H9 (cell line): ENCODE data around the gene FAM117A. TPM values are rescaled to one million over a fixed set of nuclear protein-coding genes. Genes with fewer than 3 reads are reported as not detected.

Experiments used
- DNase-seq: peaks from one replicate; pipeline ENCODE4 v3.0.0-alpha.2; 2017
- H2AFZ ChIP-seq: one replicate; pipeline ENCODE4 v1.6.1; 2013; ENCODE audit warnings: mild to moderate bottlenecking, low read length, control low read depth, moderate library complexity
- H2AK5ac ChIP-seq: 2 replicates; pipeline ENCODE4 v1.6.1; 2013; ENCODE audit warnings: low read length, control low read depth, mixed read lengths; ENCODE audit not compliant: insufficient read length
- H2BK120ac ChIP-seq: one replicate; pipeline ENCODE4 v1.6.1; 2013; ENCODE audit warnings: low read depth, mild to moderate bottlenecking, low read length, control low read depth, inconsistent platforms; ENCODE audit not compliant: poor library complexity, severe bottlenecking
- H2BK12ac ChIP-seq: 2 replicates; pipeline ENCODE4 v1.6.1; 2013; ENCODE audit warnings: low read length, control low read depth, mixed read lengths, low read depth; ENCODE audit not compliant: insufficient read length
- H2BK15ac ChIP-seq: 2 replicates; pipeline ENCODE4 v1.6.1; 2013; ENCODE audit warnings: low read depth, low read length, control low read depth
- H2BK20ac ChIP-seq: one replicate; pipeline ENCODE4 v1.6.1; 2013; ENCODE audit warnings: low read depth, mild to moderate bottlenecking, low read length, control low read depth, inconsistent platforms; ENCODE audit not compliant: poor library complexity, severe bottlenecking
- H2BK5ac ChIP-seq: 2 replicates; pipeline ENCODE4 v1.6.1; 2013; ENCODE audit warnings: low read length, control low read depth, mixed read lengths; ENCODE audit not compliant: insufficient read length
- H3K14ac ChIP-seq: 2 replicates; pipeline ENCODE4 v1.6.1; 2013; ENCODE audit warnings: low read length, control low read depth; ENCODE audit not compliant: insufficient read depth
- H3K18ac ChIP-seq: 2 replicates; pipeline ENCODE4 v1.6.1; 2013; ENCODE audit warnings: low read depth, mild to moderate bottlenecking, mixed read lengths, low read length, control low read depth; ENCODE audit not compliant: insufficient read length
- H3K23ac ChIP-seq: 2 replicates; pipeline ENCODE4 v1.6.1; 2013; ENCODE audit warnings: low read length, control low read depth, mixed read lengths, low read depth; ENCODE audit not compliant: insufficient read length
- H3K23me2 ChIP-seq: 2 replicates; pipeline ENCODE4 v1.6.1; 2013; ENCODE audit warnings: low read depth, mild to moderate bottlenecking, mixed read lengths, low read length, control low read depth; ENCODE audit not compliant: insufficient read length, poor library complexity, severe bottlenecking
- H3K27ac ChIP-seq: 2 replicates; pipeline ENCODE4 v1.5.1; 2013; ENCODE audit warnings: low read length, control low read depth, mixed read lengths, low read depth; ENCODE audit not compliant: insufficient read length
- H3K27me3 ChIP-seq: 2 replicates; pipeline ENCODE4 v1.6.1; 2013; ENCODE audit warnings: low read length, control low read depth, inconsistent platforms; ENCODE audit not compliant: insufficient read depth
- H3K4ac ChIP-seq: 2 replicates; pipeline ENCODE4 v1.6.1; 2013; ENCODE audit warnings: low read depth, mild to moderate bottlenecking, control low read depth, inconsistent platforms, low read length, moderate library complexity
- H3K4me1 ChIP-seq: 2 replicates; pipeline ENCODE4 v1.6.1; 2013; ENCODE audit warnings: low read length, control low read depth, inconsistent platforms; ENCODE audit not compliant: insufficient read depth
- H3K4me2 ChIP-seq: 2 replicates; pipeline ENCODE4 v1.6.1; 2013; ENCODE audit warnings: low read length, control low read depth, mixed read lengths; ENCODE audit not compliant: insufficient read length, insufficient read depth
- H3K56ac ChIP-seq: 2 replicates; pipeline ENCODE4 v1.6.1; 2013; ENCODE audit warnings: low read depth, mild to moderate bottlenecking, mixed read lengths, low read length, control low read depth; ENCODE audit not compliant: insufficient read length
- H3K79me1 ChIP-seq: 2 replicates; pipeline ENCODE4 v1.6.1; 2013; ENCODE audit warnings: low read depth, mild to moderate bottlenecking, moderate library complexity, low read length, control low read depth, inconsistent platforms; ENCODE audit not compliant: insufficient read depth, poor library complexity, severe bottlenecking
- H3K79me2 ChIP-seq: 2 replicates; pipeline ENCODE4 v1.6.1; 2013; ENCODE audit warnings: low read length, control low read depth, inconsistent platforms; ENCODE audit not compliant: insufficient read depth
- H3K9ac ChIP-seq: 2 replicates; pipeline ENCODE4 v1.6.1; 2013; ENCODE audit warnings: low read length, control low read depth, mixed read lengths; ENCODE audit not compliant: insufficient read length; ENCODE audit errors: extremely low read depth
- H3K9me3 ChIP-seq: one replicate; pipeline ENCODE4 v1.6.1; 2013; ENCODE audit warnings: low read depth, low read length, inconsistent platforms; ENCODE audit not compliant: control insufficient read depth
- H3T11ph ChIP-seq: one replicate; pipeline ENCODE4 v1.6.1; 2013; ENCODE audit warnings: mild to moderate bottlenecking, low read length, control low read depth, inconsistent platforms
- H4K20me1 ChIP-seq: one replicate; pipeline ENCODE4 v1.6.1; 2013; ENCODE audit not compliant: control insufficient read depth, insufficient read length, insufficient read depth
- H4K5ac ChIP-seq: 2 replicates; pipeline ENCODE4 v1.6.1; 2013; ENCODE audit warnings: low read depth, mild to moderate bottlenecking, mixed read lengths, low read length, control low read depth; ENCODE audit not compliant: insufficient read length
- H4K8ac ChIP-seq: replicated peaks from 2 replicates; pipeline ENCODE4 v1.6.1; 2013; ENCODE audit warnings: low read length, control low read depth, mixed read lengths, low read depth; ENCODE audit not compliant: insufficient read length
- H4K91ac ChIP-seq: 2 replicates; pipeline ENCODE4 v1.6.1; 2013; ENCODE audit warnings: low read depth, mild to moderate bottlenecking, moderate library complexity, mixed read lengths, low read length, control low read depth; ENCODE audit not compliant: insufficient read length
- H3K27ac Mint-ChIP-seq, 3 experiments: 2 replicates in 2 of 3; 3 replicates in 1 of 3; pipeline ENCODE4 v1.8.0; 2020 to 2021; ENCODE audit warnings: mixed read lengths in 3 of 3, mild to moderate bottlenecking in 1 of 3, moderate library complexity in 1 of 3
- H3K27me3 Mint-ChIP-seq: 2 replicates; pipeline ENCODE4 v1.8.0; 2021; ENCODE audit warnings: low read depth, mild to moderate bottlenecking, moderate library complexity, mixed read lengths
- H3K36me3 Mint-ChIP-seq, 3 experiments: 2 replicates in 2 of 3; 3 replicates in 1 of 3; pipeline ENCODE4 v1.8.0; 2020 to 2021; ENCODE audit warnings: low read depth in 3 of 3, mixed read lengths in 3 of 3; ENCODE audit not compliant: insufficient read depth in 1 of 3
- H3K4me1 Mint-ChIP-seq, 2 experiments: 2 replicates each; pipeline ENCODE4 v1.8.0; 2020; ENCODE audit warnings: mixed read lengths in 2 of 2
- H3K4me3 Mint-ChIP-seq, 2 experiments: 2 replicates in 1 of 2; 3 replicates in 1 of 2; pipeline ENCODE4 v1.8.0; 2020 to 2021; ENCODE audit warnings: mild to moderate bottlenecking in 2 of 2, mixed read lengths in 2 of 2, moderate library complexity in 1 of 2
- H3K9me3 Mint-ChIP-seq, 2 experiments: 2 replicates in 1 of 2; 3 replicates in 1 of 2; pipeline ENCODE4 v1.8.0; 2020; ENCODE audit warnings: mild to moderate bottlenecking in 2 of 2, mixed read lengths in 2 of 2, moderate library complexity in 1 of 2
- CTCF ChIP-seq: fragments of 200-600 bp; sonication (generic); conservative IDR thresholded peaks from 3 replicates; pipeline ENCODE4 v1.8.0; 2021; ENCODE audit warnings: antibody characterized with exemption, mild to moderate bottlenecking
- WGBS: extraction: QIAGEN DNeasy Blood & Tissue Kit; methylation state at CpG from one replicate; pipeline ENCODE4 v1.1.7; 2013; ENCODE audit warnings: missing lambda C conversion rate, low lambda C conversion rate, mixed read lengths; ENCODE audit not compliant: insufficient read length; ENCODE audit errors: extremely low coverage; 5-methylcytosine and 5-hydroxymethylcytosine counted together
- total RNA-seq: library from RNA; stranded (reverse); gene quantifications from 2 replicates; pipeline ENCODE4 v1.2.1, GENCODE V29; 2021

The FAM117A gene
- total RNA-seq, 1 experiment from 2014 or later = 21.1 TPM

- no peak overlapping the region for H2BK20ac ChIP-seq
- H3K9me3 ChIP-seq = no peaks in the 10 kb centered on the region
- H3K79me2 ChIP-seq = peaks cover 3% of the 10 kb centered on the region
- H3K4me1 Mint-ChIP-seq = peaks cover 15 to 16% of the 10 kb centered on the region in 2 experiments
- no CpG with 5 or more reads among the region's 1 CpG for WGBS
- H3K27me3 ChIP-seq = no peaks in the 10 kb centered on the region; the same call in 1 of the 2 replicates
- no peak overlapping the region for H4K91ac ChIP-seq
- H2BK120ac ChIP-seq = no peak overlapping the region
- peaks cover 9% of the 10 kb centered on the region; the same call in 1 of the 2 replicates for H3K27me3 Mint-ChIP-seq
- no peak overlapping the region for H2BK15ac ChIP-seq
- no peak overlapping the region for H2AK5ac ChIP-seq
- H3K4me3 Mint-ChIP-seq = no peak overlapping the region
- no peak overlapping the region for H4K5ac ChIP-seq
- no peak for TF ChIP-seq CTCF
- no peak overlapping the region for H3K56ac ChIP-seq
- H3K18ac ChIP-seq = no peak overlapping the region
- no peak overlapping the region for H3T11ph ChIP-seq
- no peak overlapping the region for H2AFZ ChIP-seq
- H3K9me3 Mint-ChIP-seq = no peaks in the 10 kb centered on the region; a peak in 1 of 5 replicates
- H3K4me1 ChIP-seq = 0 out of 2 replicates have a peak, but pooled peaks cover 1% of the 10 kb centered on the region
- no peak overlapping the region for H3K27ac Mint-ChIP-seq
- peaks cover 0 to 4% (median 3%) of the 10 kb centered on the region in 3 experiments; a peak in 5 of 7 replicates for H3K36me3 Mint-ChIP-seq
- H3K23ac ChIP-seq = no peak overlapping the region
- H3K9ac ChIP-seq = no peak overlapping the region
- H3K27ac ChIP-seq = no peak overlapping the region
- no peaks in the 10 kb centered on the region for H4K20me1 ChIP-seq
- H3K4ac ChIP-seq = no peak overlapping the region
- no peak overlapping the region for H2BK12ac ChIP-seq
- H3K14ac ChIP-seq = no peak overlapping the region
- no peak for DNase-seq
- H4K8ac ChIP-seq = no peak overlapping the region
- no peak overlapping the region for H2BK5ac ChIP-seq
- peaks cover 8% of the 10 kb centered on the region for H3K23me2 ChIP-seq
- no peaks in the 10 kb centered on the region for H3K79me1 ChIP-seq
- H3K4me2 ChIP-seq = no peak overlapping the region
Measured at GRCh38 chr17:49784636-49785035, 20.7 kb upstream of the FAM117A start.
